NCI-H1105 treated with DMSO at 0.1 percent for 48 hours (cell line): Measurements from ENCODE around the gene ADGRB3.
A peak's percentile ranks its signal among the peaks of the same experiment; 100 is the strongest.

ENCODE experiments used
- DNase-seq: peaks from one replicate; lab custom pipeline; 2025; lab: John Stamatoyannopoulos, UW

Gene ADGRB3

GRCh38 chr6:68704485-68704884, 69.4 kb downstream of the ADGRB3 start:
- no peak for DNase-seq

- no peak for DNase-seq
Measured at GRCh38 chr6:68709091-68709490, 74.0 kb downstream of the ADGRB3 start.

DNA sequence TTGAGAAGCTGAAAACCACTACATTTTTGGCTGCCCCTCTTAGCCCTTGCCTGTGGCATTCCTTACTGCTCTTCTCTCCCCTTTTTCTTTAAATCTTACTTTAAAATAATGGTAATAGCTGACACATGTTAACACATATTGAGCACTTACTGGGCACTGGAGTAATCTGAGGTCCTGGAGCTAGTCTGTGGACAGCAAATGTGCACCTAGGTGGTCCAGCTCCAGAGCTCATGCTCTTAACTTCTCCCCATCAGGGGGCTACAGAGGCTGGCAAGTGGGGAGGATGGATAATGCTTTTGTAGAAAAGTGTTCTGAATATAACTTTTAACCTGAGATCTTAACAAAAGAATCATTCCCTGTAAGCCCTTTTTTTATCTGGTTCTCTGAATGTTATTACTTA, 74.8 kb downstream of the ADGRB3 start:
- DNase-seq = no peak

DNA sequence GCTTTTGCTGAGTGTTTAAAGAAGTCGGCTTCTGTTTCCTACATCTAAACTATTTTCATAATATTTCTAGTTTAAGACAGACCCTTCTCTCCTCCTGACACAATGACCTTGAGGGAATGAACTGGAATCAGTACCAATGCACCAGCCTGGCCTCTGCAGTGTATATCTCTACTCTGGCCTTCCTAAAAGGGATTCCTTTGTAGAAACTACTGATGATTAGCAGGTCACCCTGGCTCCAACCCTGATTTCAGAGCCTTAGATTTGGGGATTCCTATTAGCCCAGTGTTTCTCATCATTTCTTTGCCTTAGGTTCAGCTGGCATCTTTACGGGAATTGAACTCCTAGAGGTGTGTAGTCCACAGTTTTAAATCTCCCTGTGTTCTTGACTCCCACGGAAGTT, 75.4 kb downstream of the ADGRB3 start:
- no peak for DNase-seq

- DNase-seq = no peak
Measured at GRCh38 chr6:68710916-68711315, 75.8 kb downstream of the ADGRB3 start.

GRCh38 chr6:68711386-68712000, 76.4 kb downstream of the ADGRB3 start:
- DNase-seq = peak; percentile 15

- no peak for DNase-seq
Measured at GRCh38 chr6:68716620-68717019, 81.5 kb downstream of the ADGRB3 start.

DNA sequence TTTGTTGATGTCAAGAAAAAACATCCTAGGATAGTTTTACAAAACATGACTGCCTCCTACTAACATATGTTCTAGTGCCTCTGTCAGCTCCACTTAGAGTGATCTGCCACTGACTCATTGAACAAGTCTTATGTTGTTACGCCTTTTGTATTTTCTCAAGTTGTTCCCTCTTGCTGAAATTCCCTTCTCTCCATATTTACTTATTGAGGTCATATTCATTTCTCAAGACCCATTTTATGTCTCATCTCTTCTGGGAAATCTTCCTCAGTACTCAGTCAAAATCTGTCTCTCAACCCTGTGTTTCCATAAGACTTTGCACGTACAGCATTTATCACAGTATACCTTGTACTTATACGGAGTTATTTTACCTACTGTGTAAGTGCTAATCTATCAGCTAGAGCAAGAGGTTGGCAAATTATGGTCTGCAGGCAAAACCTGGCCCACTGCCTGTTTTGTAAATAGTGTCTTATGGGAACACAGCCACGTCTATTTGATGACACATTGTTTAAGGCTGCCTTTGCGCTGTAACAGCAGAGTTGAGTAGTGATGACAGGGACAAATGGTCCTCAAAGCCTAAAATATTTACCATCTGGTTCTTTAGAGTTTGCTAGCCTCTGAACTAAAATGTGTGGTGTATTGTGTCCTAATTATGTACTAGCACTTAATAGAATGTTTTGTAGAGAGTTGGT, 83.4 kb downstream of the ADGRB3 start:
- peak; percentile 99 for DNase-seq

GRCh38 chr6:68719761-68720160, 84.7 kb downstream of the ADGRB3 start:
- no peak for DNase-seq

GRCh38 chr6:68722891-68723527, 87.9 kb downstream of the ADGRB3 start:
- DNase-seq = no peak

- no peak for DNase-seq
Measured at GRCh38 chr6:68724060-68724459, 89.0 kb downstream of the ADGRB3 start.

- no peak for DNase-seq
Measured at GRCh38 chr6:68726337-68726736, 91.3 kb downstream of the ADGRB3 start.

- DNase-seq = no peak
Measured at GRCh38 chr6:68726992-68727391, 91.9 kb downstream of the ADGRB3 start.

- DNase-seq = no peak
Measured at GRCh38 chr6:68727699-68728098, 92.6 kb downstream of the ADGRB3 start.

GRCh38 chr6:68728159-68728979, 93.3 kb downstream of the ADGRB3 start:
- DNase-seq = no peak

DNA sequence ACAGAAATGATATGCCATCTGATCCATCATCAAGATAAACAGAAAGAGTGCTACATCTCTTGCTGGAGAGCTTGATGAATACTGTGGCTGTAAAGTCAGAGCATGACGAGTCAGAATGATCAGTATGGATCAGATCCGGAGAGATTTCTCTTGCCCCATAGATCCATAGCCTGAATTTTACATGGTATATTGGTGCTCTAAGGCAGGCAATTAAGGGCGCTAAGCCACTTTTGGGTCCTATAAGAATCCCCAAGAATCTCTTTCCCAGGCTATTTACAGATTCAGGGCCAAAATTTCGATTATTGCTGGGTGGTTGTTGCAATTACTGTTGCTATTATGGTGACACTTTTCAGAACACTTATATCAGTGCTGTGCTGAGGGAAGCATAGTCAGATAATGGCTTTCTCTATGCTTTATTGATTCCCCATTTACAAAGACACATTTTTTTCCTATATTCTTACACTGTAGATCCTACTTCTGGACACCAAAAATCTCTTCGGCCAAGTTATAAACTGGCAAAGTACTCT, 94.4 kb downstream of the ADGRB3 start:
- no peak for DNase-seq

DNA sequence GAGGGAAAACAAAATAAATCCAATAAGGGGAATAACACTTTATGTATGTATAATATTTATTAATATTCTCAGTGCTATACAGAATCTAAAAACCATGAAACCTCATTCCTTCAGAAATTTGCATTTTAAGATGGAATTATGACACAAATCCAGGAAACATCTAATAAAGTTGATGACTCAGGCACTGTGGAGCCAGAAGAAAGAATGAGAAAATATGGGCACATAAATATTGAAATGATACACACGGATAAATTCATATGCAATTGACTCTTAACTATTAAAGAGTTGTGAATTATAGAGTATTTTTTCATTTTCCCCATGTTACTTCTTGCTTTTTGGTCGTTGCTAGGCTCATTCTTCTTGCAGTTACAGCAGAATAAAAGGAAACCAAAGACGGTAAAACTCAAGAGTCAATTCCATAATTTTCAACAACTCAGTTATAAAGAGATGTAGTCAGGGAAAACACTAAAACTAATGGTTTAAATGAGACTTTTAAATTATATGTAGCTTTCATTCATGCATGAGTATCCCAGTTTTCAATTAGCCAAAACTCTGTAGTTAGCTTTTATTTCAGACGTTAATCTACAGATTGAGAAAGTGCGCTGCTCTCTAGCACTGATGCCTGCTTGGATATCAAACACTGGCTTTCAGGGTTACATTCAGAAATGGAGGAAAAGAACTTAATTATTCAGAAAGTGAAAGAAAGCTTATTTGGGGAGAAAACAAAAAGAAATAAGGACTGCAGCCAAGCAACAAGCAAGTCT, 95.4 kb downstream of the ADGRB3 start:
- no peak for DNase-seq

DNA sequence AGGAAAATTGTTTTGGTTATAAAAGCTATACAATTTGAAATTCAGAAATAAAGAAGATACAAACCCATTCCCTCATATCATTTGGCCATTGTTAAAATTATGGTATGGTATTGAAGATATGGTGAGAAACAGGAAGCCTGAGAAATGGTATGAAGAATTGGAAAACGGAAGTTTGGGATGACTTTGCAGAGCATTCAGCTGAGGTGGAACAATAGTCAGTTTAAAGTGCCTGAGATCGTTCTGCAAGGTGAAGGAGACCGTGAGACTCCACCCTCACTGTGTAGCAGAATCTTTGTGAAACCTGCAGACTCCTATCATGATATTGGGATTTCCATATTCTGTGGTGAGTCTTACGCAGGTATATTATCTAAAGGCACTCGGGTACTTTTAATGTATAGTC, 97.3 kb downstream of the ADGRB3 start:
- no peak for DNase-seq

DNA sequence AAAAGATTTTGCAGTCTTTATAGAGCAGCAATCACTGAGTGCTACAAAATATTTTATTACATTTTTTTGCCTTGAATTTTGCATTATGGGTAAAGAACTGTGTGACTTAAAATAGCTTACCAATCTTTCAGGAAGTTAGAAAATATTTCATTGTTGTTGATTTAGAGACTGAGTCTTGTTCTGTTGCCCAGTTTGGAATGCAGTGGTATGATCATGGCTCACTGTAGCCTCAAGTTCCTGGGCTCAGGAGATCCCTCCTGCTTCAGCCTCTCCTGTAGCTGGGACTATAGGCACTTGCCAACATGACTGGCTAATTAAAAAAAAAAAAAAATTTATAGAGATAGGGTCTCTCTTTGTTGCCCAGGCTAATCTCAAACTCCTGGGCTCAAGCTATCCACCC, 100.8 kb downstream of the ADGRB3 start:
- no peak for DNase-seq

- DNase-seq = no peak
Measured at GRCh38 chr6:68737061-68737460, 102.0 kb downstream of the ADGRB3 start.

DNA sequence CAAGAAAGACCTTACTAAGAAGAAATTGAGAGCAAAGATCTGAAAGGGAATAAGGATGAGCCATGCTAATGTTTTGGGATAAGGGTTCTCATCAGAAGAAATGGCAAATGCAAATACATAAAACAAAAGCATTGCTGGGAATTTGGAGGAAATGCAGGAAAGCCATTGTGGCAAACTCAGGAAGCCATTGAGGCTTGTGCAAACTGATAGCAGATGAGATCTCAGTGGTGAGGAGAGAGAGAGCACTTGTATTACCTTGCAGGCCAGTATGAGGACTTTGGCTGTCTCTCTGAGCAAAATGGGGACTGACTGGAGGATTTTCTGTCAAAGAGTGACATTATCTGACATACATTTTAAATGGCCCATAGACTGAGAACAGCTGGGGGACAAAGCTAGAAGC, 103.0 kb downstream of the ADGRB3 start:
- DNase-seq = no peak
